Measurements from ENCODE around the gene SNX19.

The SNX19 gene

GRCh38 chr11:130872513-130872912 lies 43.8 kb downstream of the SNX19 start:
- no peak overlapping the region for H3K27ac ChIP-seq
- TF ChIP-seq, protein P1, sequence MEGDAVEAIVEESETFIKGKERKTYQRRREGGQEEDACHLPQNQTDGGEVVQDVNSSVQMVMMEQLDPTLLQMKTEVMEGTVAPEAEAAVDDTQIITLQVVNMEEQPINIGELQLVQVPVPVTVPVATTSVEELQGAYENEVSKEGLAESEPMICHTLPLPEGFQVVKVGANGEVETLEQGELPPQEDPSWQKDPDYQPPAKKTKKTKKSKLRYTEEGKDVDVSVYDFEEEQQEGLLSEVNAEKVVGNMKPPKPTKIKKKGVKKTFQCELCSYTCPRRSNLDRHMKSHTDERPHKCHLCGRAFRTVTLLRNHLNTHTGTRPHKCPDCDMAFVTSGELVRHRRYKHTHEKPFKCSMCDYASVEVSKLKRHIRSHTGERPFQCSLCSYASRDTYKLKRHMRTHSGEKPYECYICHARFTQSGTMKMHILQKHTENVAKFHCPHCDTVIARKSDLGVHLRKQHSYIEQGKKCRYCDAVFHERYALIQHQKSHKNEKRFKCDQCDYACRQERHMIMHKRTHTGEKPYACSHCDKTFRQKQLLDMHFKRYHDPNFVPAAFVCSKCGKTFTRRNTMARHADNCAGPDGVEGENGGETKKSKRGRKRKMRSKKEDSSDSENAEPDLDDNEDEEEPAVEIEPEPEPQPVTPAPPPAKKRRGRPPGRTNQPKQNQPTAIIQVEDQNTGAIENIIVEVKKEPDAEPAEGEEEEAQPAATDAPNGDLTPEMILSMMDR (IDR thresholded peaks at IDR 0.05) = no peak
- no peak for TF ChIP-seq ZFX (IDR thresholded peaks at IDR 0.05; ENCODE audit: borderline replicate concordance)

DNA sequence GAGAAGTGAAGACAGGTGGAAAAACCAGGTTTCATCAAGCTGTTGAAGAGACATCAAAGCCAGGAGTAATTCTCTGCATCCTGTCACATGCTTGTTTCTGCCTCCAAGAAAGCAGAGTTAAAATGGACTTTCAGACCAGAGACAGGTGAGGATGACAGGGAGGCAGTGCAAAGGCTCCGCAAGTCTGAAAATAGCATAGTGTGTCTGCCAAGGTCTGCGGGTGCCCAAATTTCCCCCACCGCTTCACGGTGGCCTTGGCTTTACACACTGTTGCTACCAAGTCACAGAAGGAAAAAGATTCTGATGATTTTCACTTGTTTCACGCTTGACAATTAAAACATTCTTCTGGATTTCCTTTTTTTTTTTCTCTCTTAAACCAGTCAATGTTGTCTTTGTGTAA lies 44.2 kb downstream of the SNX19 start:
- no peak overlapping the region for H3K27ac ChIP-seq

GRCh38 chr11:130871616-130872015 lies 44.7 kb downstream of the SNX19 start:
- TF ChIP-seq, protein P1 (IDR thresholded peaks at IDR 0.05) = no peak
- no peak for TF ChIP-seq ZFX (IDR thresholded peaks at IDR 0.05; ENCODE audit: borderline replicate concordance)
- no peak overlapping the region for H3K27ac ChIP-seq

More for the DNA sequence above, 44.2 kb downstream of the SNX19 start:
- TF ChIP-seq, protein P1 (IDR thresholded peaks at IDR 0.05) = no peak
- no peak for TF ChIP-seq ZFX (IDR thresholded peaks at IDR 0.05; ENCODE audit: borderline replicate concordance)

DNA sequence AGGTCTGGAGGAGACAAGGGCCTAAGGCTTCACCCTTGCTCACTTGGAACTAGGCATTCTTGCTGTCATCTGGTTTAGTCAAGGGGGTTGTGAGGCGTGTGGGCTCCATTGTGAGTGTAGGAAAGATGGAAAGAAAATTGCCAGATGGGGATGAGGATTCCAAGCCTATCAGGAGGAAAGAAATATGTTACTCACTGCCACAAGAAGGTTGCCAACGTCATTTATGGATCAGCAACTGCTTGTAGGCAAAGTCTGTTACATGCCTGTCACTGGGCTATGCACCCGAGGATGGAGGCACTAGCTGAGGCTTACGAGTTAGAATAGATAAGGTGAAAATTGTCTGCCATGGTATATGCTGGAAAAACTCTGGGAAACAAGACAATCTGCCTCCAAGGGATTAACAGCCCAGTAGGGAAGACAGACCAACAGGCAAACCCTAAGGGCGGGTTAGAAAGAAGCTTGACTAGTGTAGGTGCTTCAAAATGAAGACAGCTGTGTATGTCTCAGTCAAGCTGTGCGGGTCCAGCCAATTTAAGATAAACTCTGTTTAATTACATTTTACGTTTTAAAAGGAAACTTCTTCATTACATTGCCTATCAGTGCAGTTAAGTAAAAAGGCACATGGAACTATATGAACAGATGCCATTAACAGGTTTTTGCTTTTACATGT lies 47.4 kb downstream of the SNX19 start:
- H3K27ac ChIP-seq = no peak overlapping the region
- TF ChIP-seq, protein P1 (IDR thresholded peaks at IDR 0.05) = no peak
- no peak for TF ChIP-seq ZFX (IDR thresholded peaks at IDR 0.05; ENCODE audit: borderline replicate concordance)

GRCh38 chr11:130868086-130868710 lies 48.1 kb downstream of the SNX19 start:
- H3K27ac ChIP-seq = no peak overlapping the region
- no peak for TF ChIP-seq ZFX (IDR thresholded peaks at IDR 0.05; ENCODE audit: borderline replicate concordance)
- TF ChIP-seq, protein P1 (IDR thresholded peaks at IDR 0.05) = no peak

DNA sequence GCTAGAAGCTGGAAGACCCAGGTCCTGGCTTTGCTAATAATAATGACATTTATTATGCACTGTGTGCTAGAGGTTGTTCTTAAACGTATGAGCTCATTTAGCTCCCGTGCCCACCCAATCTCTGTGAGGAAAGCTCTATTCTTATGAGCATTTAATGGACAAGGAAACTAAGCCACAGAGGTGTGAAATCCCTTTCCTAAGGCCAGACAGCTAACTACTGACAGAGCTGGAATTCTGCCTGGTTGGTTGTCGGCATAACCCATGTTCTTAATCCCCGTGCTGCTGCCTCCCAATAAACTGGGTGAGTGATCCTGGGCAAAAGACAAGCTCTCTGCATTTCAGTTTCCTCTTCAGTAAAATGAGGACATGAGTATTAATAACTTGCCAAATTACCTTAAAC lies 49.4 kb downstream of the SNX19 start:
- no peak for TF ChIP-seq ZFX (IDR thresholded peaks at IDR 0.05; ENCODE audit: borderline replicate concordance)
- TF ChIP-seq, protein P1 (IDR thresholded peaks at IDR 0.05) = no peak
- H3K27ac ChIP-seq = no peak overlapping the region

- TF ChIP-seq, protein P1 (IDR thresholded peaks at IDR 0.05) = no peak
- no peak for TF ChIP-seq ZFX (IDR thresholded peaks at IDR 0.05; ENCODE audit: borderline replicate concordance)
- H3K27ac ChIP-seq = no peak overlapping the region
Measured at GRCh38 chr11:130865774-130866114, 50.5 kb downstream of the SNX19 start.
